ENCODE data around the gene NPC2.

DNA sequence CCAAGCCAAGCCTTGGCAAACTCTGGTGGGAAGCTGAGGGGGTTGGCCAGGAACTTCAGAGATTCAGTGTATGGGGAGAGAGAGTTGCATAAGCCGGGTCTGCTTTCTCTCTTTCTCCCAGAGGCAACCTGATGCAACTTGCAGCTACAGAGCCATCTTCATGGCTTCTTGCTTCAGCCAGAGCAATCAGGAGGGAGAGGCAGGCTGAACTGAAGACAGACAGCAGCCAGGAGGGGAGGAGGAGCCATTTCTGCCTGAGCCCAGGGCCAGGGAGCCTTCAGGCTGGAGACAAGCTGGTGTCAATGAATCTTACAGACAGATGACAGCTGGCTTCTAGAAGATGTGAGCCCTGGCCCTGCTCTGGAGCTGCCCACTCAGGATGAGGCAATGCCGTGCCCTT, 18.7 kb downstream of the NPC2 start:
- TF ChIP-seq RFX5 (IDR thresholded peaks at IDR 0.05) (no peak), JUN (IDR thresholded peaks at IDR 0.05) (no peak), POLR2AphosphoS2 (conservative IDR thresholded peaks at IDR 0.05; ENCODE audit: low read length) (no peak), POLR2A (IDR thresholded peaks at IDR 0.05; ENCODE audit: low read length) (no peak), NPAS2 (CRISPR knock-in tag; IDR thresholded peaks at IDR 0.05; ENCODE audit: borderline replicate concordance) (no peak)

Measured in A549 (cell line).